CD14-positive monocyte (primary cell): ENCODE results near the gene TENT4A. TPM values are rescaled to one million over a fixed set of nuclear protein-coding genes. Genes with fewer than 3 reads are reported as not detected.

Source experiments
- DNase-seq, 3 donors: peaks; one replicate each; pipeline ENCODE4 v3.0.0-alpha.2; 2011 to 2022
- H2AFZ ChIP-seq: 2 replicates; pipeline ENCODE4 v1.6.0; 2012; ENCODE audit warnings: mild to moderate bottlenecking, low read depth, low read length, inconsistent platforms; ENCODE audit not compliant: insufficient read depth, poor library complexity, severe bottlenecking
- H3K27ac ChIP-seq, 2 donors: 1 replicate in 1 of 2; 2 replicates in 1 of 2; pipeline ENCODE4 v1.5.1; 2012 to 2013; ENCODE audit warnings: low read length in 2 of 2, control low read depth in 1 of 2, inconsistent platforms in 1 of 2, low read depth in 1 of 2, mild to moderate bottlenecking in 1 of 2
- H3K27me3 ChIP-seq, 2 donors: one replicate each; pipeline versions ENCODE4 v1.6.0 to v1.6.1; 2011 to 2013; ENCODE audit warnings: low read length in 2 of 2; ENCODE audit not compliant: control insufficient read depth in 2 of 2, insufficient read depth in 2 of 2
- H3K36me3 ChIP-seq, 2 donors: replicated peaks in 1 of 2; 1 replicate in 1 of 2; 2 replicates in 1 of 2; pipeline versions ENCODE4 v1.5.1 to v1.6.1; 2012 to 2013; ENCODE audit warnings: low read length in 2 of 2, control low read depth in 1 of 2, inconsistent platforms in 1 of 2, mild to moderate bottlenecking in 1 of 2; ENCODE audit not compliant: insufficient read depth in 2 of 2, control insufficient read depth in 1 of 2
- H3K4me1 ChIP-seq, 2 donors: 1 replicate in 1 of 2; 2 replicates in 1 of 2; pipeline versions ENCODE4 v1.5.1 to v1.6.1; 2012 to 2013; ENCODE audit warnings: low read length in 2 of 2, control low read depth in 1 of 2, inconsistent platforms in 1 of 2, mild to moderate bottlenecking in 1 of 2, moderate library complexity in 1 of 2; ENCODE audit not compliant: insufficient read depth in 2 of 2, control insufficient read depth in 1 of 2
- H3K4me2 ChIP-seq: replicated peaks from 2 replicates; pipeline ENCODE3; 2012; ENCODE audit warnings: low read length, moderate library complexity, mild to moderate bottlenecking; ENCODE audit not compliant: poor library complexity, severe bottlenecking; ENCODE audit errors: extremely low read depth
- H3K4me3 ChIP-seq, 3 experiments: fragments of 200-600 bp in 1 of 3; sonication (generic) in 1 of 3; replicated peaks in 1 of 3; 1 replicate in 2 of 3; 2 replicates in 1 of 3; pipeline ENCODE4 v1.5.1; 2011 to 2013; ENCODE audit warnings: low read length in 3 of 3, mild to moderate bottlenecking in 3 of 3, control low read depth in 2 of 3, low read depth in 2 of 3, inconsistent platforms in 1 of 3, moderate library complexity in 1 of 3
- H3K79me2 ChIP-seq: 2 replicates; pipeline ENCODE4 v1.6.0; 2012; ENCODE audit warnings: mild to moderate bottlenecking, control low read depth, inconsistent platforms, low read length, moderate library complexity; ENCODE audit not compliant: insufficient read depth
- H3K9ac ChIP-seq: 2 replicates; pipeline ENCODE4 v1.6.0; 2017; ENCODE audit warnings: low read length, mild to moderate bottlenecking; ENCODE audit not compliant: insufficient read depth, poor library complexity, severe bottlenecking
- H3K9me3 ChIP-seq, 2 donors: replicated peaks in 1 of 2; 1 replicate in 1 of 2; 2 replicates in 1 of 2; pipeline versions ENCODE4 v1.5.1 to v1.6.1; 2012 to 2013; ENCODE audit warnings: low read length in 2 of 2, control low read depth in 1 of 2; ENCODE audit not compliant: control insufficient read depth in 1 of 2, insufficient read depth in 1 of 2
- H4K20me1 ChIP-seq: 2 replicates; pipeline ENCODE4 v1.6.0; 2012; ENCODE audit warnings: mild to moderate bottlenecking, low read length, control low read depth, moderate library complexity; ENCODE audit not compliant: insufficient read depth
- H3K27ac Mint-ChIP-seq, 7 donors: one replicate each; pipeline ENCODE4 v1.8.0; 2020; ENCODE audit warnings: mild to moderate bottlenecking in 7 of 7, mixed read lengths in 7 of 7, moderate library complexity in 6 of 7, inconsistent platforms in 2 of 7
- H3K27me3 Mint-ChIP-seq, 3 donors: one replicate each; pipeline ENCODE4 v1.8.0; 2021 to 2022; ENCODE audit warnings: low read depth in 3 of 3, mild to moderate bottlenecking in 3 of 3, mixed read lengths in 3 of 3, moderate library complexity in 3 of 3, inconsistent platforms in 1 of 3
- H3K36me3 Mint-ChIP-seq, 2 donors: one replicate each; pipeline ENCODE4 v1.8.0; 2020; ENCODE audit warnings: mixed read lengths in 2 of 2, inconsistent platforms in 1 of 2, mild to moderate bottlenecking in 1 of 2
- H3K4me1 Mint-ChIP-seq: one replicate; pipeline ENCODE4 v1.8.0; 2020; ENCODE audit warnings: mild to moderate bottlenecking, mixed read lengths
- H3K4me3 Mint-ChIP-seq, 2 donors: one replicate each; pipeline ENCODE4 v1.8.0; 2020; ENCODE audit warnings: mild to moderate bottlenecking in 2 of 2, mixed read lengths in 2 of 2, moderate library complexity in 1 of 2
- H3K9me3 Mint-ChIP-seq, 7 donors: one replicate each; pipeline ENCODE4 v1.8.0; 2020 to 2022; ENCODE audit warnings: mixed read lengths in 7 of 7, mild to moderate bottlenecking in 6 of 7, moderate library complexity in 6 of 7, inconsistent platforms in 2 of 7
- WGBS: methylation state at CpG from one replicate; pipeline ENCODE4 v1.1.5; 2013; ENCODE audit warnings: missing lambda C conversion rate; ENCODE audit not compliant: insufficient coverage; 5-methylcytosine and 5-hydroxymethylcytosine counted together
- intact Hi-C, 2 donors: fragments of 100-400 bp; cut with micrococcal nuclease; formaldehyde crosslinking; loops; one replicate each; pipeline versions ENCODE4 v1.15.0 to v1.15.1; 2023
- polyA plus RNA-seq, 3 donors: library from polyadenylated mRNA; depleted of rRNA in 1 of 3; unstranded in 2 of 3; stranded (reverse) in 1 of 3; fragments of 300-500 nt in 2 of 3; fragments of >200 nt in 1 of 3; fragmentation: Illumina TruSeq in 2 of 3; gene quantifications; 1 replicate in 2 of 3; 2 replicates in 1 of 3; pipeline ENCODE4 v1.2.3, GENCODE V29; 2012 to 2021
- TF ChIP-seq, protein P1 (sequence below): fragments of 200-600 bp; IDR thresholded peaks from one replicate; pipeline ENCODE4 v1.8.0; 2022; ENCODE audit warnings: antibody characterized with exemption, mild to moderate bottlenecking

The TENT4A gene
- polyA plus RNA-seq, 3 donors: 0.17 to 15.6 (median 0.44) TPM

DNA sequence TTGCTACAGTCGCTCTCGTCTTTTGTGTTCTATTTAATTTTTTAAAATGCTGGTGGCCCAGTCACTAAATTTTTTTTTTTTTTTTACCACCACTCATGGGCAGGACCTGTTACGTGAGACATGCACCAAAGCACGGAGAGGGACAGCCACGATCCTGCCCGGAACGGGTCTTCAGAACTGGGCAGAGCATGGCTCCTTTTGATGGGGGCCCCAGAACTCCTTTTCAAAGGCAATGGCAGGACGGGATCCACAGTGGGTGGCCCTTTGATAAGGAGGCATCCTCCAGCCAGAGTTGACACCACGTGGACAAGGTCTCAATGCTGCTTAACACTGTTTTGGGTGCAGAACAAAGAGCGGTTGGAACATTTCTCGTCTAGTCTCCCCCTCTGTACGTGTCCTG, 50.0 kb downstream of the TENT4A start:
- H4K20me1 ChIP-seq: no peaks in the 10 kb centered on the region
- intact Hi-C loops: loop anchor here in 1 of 2 donors (10.0 kb wide), 2 partner anchors 982 to 1052 kb away; no protein-coding TSS in a partner anchor
- Mint-ChIP-seq H3K4me1 (peaks cover 46% of the 10 kb centered on the region), H3K9me3 (peaks cover 0 to 3% (median 0%) of the 10 kb centered on the region in 7 donors), H3K27me3 (peaks cover 0 to 5% (median 3%) of the 10 kb centered on the region in 3 donors), H3K36me3 (peaks cover 4 to 12% of the 10 kb centered on the region in 2 donors), H3K4me3 (no peak overlapping the region), H3K27ac (no peak overlapping the region)
- H3K27ac ChIP-seq: no peak overlapping the region
- H3K9me3 ChIP-seq: no peaks in the 10 kb centered on the region
- DNase-seq: no peak
- H3K36me3 ChIP-seq: peaks cover under 1 to 9% of the 10 kb centered on the region in 2 donors
- no peak overlapping the region for H3K9ac ChIP-seq
- no peak overlapping the region for H3K4me3 ChIP-seq
- H2AFZ ChIP-seq: no peak overlapping the region
- 97% methylated on average over 12 of the region's 12 CpGs for WGBS
- no peaks in the 10 kb centered on the region for H3K79me2 ChIP-seq
- peaks cover 36 to 51% of the 10 kb centered on the region in 2 donors for H3K4me1 ChIP-seq
- H3K4me2 ChIP-seq: no peak overlapping the region
- H3K27me3 ChIP-seq: no peaks in the 10 kb centered on the region
- TF ChIP-seq, protein P1, sequence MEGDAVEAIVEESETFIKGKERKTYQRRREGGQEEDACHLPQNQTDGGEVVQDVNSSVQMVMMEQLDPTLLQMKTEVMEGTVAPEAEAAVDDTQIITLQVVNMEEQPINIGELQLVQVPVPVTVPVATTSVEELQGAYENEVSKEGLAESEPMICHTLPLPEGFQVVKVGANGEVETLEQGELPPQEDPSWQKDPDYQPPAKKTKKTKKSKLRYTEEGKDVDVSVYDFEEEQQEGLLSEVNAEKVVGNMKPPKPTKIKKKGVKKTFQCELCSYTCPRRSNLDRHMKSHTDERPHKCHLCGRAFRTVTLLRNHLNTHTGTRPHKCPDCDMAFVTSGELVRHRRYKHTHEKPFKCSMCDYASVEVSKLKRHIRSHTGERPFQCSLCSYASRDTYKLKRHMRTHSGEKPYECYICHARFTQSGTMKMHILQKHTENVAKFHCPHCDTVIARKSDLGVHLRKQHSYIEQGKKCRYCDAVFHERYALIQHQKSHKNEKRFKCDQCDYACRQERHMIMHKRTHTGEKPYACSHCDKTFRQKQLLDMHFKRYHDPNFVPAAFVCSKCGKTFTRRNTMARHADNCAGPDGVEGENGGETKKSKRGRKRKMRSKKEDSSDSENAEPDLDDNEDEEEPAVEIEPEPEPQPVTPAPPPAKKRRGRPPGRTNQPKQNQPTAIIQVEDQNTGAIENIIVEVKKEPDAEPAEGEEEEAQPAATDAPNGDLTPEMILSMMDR: no peak

DNA sequence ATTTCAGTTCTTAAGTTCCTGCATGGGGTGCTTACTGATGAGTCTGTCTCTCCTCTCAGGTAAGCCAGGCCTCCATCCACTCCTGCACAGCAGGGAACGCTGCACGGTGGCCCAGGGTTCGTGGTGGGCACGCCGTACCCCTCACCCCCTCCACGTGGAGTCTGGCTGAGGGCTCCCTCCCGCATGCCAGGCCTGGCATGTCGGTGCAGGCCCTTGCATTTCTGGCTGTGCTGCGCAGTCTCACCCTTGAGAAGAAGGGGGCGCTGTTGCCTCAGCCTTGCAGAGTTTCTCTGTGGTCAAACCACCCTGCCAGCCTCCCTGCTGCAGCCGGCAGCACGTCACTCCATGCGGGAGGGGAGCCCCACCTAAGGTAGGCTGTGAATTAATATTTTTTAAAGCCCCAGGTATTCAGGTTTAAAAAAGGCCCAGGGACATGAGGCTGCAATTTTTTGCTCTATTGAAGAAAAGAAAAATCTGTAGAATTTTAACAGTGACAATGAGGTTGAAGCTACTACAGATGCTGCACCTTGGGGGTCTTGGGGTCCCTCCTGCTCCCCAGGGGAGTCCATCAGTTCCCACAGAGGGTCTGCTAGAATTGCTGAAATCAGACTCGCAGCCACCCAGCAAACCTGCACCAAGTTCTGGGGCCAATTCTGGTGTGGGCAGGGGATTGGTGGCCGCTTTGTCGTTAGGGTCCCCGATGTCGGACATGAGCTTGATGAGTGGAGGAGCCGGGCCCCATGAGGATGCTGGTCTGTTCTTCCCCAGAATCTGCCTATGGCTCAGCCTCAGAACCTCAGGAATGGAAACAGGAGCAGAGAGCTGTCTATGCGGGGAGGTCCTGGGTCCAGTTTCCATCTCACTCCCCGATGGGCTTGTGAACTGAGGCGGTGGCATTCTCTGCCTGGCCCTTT, 52.6 kb downstream of the TENT4A start:
- DNase-seq: peak; percentile 80 to 86 (median 83)
- no peaks in the 10 kb centered on the region for H3K79me2 ChIP-seq
- H3K27ac Mint-ChIP-seq: peak overlapping the region; percentile 75 to 97 (median 94)
- H3K36me3 Mint-ChIP-seq: peaks cover 0 to 2% of the 10 kb centered on the region in 2 donors
- no peaks in the 10 kb centered on the region for H3K36me3 ChIP-seq
- H4K20me1 ChIP-seq: no peaks in the 10 kb centered on the region
- H3K4me3 ChIP-seq: peak overlapping the region in 2 of 3 experiments; percentile 2 to 68
- peaks cover 0 to 3% (median 0%) of the 10 kb centered on the region in 7 donors for H3K9me3 Mint-ChIP-seq
- peaks cover 26 to 39% of the 10 kb centered on the region in 2 donors for H3K4me1 ChIP-seq
- peaks cover 32% of the 10 kb centered on the region for H3K4me1 Mint-ChIP-seq
- peak overlapping the region; percentile 81 for H3K9ac ChIP-seq
- H3K27me3 Mint-ChIP-seq: peaks cover 0 to 3% (median 3%) of the 10 kb centered on the region in 3 donors
- TF ChIP-seq, protein P1: peak; percentile 93
- H3K4me3 Mint-ChIP-seq: peak overlapping the region; percentile 60 to 78
- intact Hi-C loops: loop anchor here (5.0 to 10.0 kb wide), 3 partner anchors 71 to 1049 kb away; no protein-coding TSS in a partner anchor
- H3K4me2 ChIP-seq: peak overlapping the region; percentile 77
- H2AFZ ChIP-seq: peak overlapping the region; percentile 84
- 35% methylated on average over 12 of the region's 22 CpGs for WGBS
- H3K27ac ChIP-seq: peak overlapping the region; percentile 86 to 94
- no peaks in the 10 kb centered on the region for H3K27me3 ChIP-seq
- no peaks in the 10 kb centered on the region for H3K9me3 ChIP-seq
